ENCODE measurements around the gene C11orf87. TPM values are rescaled to one million over a fixed set of nuclear protein-coding genes. Genes with fewer than 3 reads are reported as not detected.

The C11orf87 gene
- not detected in 2 replicates for total RNA-seq

DNA sequence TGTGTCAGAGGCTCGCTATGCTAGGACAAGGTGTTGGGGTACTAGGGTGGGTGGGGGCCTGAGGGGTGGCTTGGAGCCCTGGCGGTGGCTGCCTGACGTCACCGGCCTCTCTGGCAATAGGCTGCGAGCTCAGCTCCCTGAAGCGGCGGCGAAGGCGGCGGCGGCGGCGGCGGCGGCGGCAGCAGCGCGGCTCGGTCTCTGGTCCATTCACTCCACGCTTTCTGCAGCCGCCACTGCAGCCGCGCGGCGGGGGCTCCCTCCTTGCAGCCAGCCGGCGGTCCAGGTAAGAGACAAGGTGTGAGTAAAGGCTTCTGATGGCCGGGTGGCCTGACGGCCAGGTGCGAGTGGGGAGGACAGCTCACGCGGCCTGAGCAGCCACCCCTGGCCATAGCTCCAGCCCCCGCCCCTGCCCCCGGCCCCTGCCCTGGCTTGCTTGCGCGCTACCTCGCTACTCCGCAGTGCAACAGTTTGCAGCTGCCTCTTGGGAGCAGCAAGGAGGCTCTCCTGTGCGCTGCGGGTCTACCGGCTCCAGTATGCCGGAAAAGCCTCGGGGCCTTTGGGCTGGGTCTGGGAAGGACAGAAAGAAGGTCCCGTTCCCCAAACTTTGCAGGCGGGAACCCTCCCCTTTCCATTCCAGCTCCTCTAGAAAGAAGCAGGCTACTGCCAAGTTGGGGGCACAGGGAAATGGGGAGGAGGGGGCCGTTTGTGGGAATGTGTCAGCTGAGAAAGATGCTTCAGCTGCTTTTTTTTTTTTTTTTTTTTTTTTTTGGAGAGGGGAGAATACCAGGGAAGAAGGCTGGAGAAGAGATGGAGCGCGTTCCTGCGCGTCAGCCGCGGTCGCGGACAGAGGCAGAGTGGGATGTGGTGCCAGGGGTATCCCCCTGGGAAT, at the start of gene C11orf87:
TSS of gene C11orf87 (plus strand) at position 210 of the 889 bp plus-strand sequence. CDS start 1,444 bp downstream, outside the sequence.

